Aorta (tissue), 5 donors: Measurements from ENCODE around the gene GFRA1. TPM values are rescaled to one million over a fixed set of nuclear protein-coding genes. Genes with fewer than 3 reads are reported as not detected.

Source experiments
- ATAC-seq: fragments of 200-7000 bp; cut with Tn5 transposase; one replicate; pipeline ENCODE4 v1.9.1; 2022; ENCODE audit warnings: moderate library complexity; ENCODE audit not compliant: low FRiP score
- DNase-seq, 2 donors: peaks; one replicate each; pipeline ENCODE4 v3.0.0-alpha.2; 2020
- H3K27ac ChIP-seq, 2 donors: one replicate each; pipeline ENCODE4 v1.5.1; 2013; ENCODE audit warnings: low read length in 2 of 2, mild to moderate bottlenecking in 2 of 2, moderate library complexity in 2 of 2, control low read depth in 1 of 2, inconsistent platforms in 1 of 2, low read depth in 1 of 2
- H3K27me3 ChIP-seq, 2 donors: one replicate each; pipeline ENCODE4 v1.6.1; 2013; ENCODE audit warnings: control low read depth in 1 of 2, low read length in 1 of 2, mild to moderate bottlenecking in 1 of 2, moderate library complexity in 1 of 2; ENCODE audit not compliant: insufficient read depth in 2 of 2, control insufficient read depth in 1 of 2
- H3K36me3 ChIP-seq, 2 donors: one replicate each; pipeline ENCODE4 v1.6.1; 2013; ENCODE audit warnings: control low read depth in 1 of 2, low read length in 1 of 2, mild to moderate bottlenecking in 1 of 2; ENCODE audit not compliant: insufficient read depth in 2 of 2, control insufficient read depth in 1 of 2
- H3K4me1 ChIP-seq, 2 donors: one replicate each; pipeline ENCODE4 v1.6.1; 2013; ENCODE audit warnings: low read length in 2 of 2, control low read depth in 1 of 2, mild to moderate bottlenecking in 1 of 2, moderate library complexity in 1 of 2; ENCODE audit not compliant: insufficient read depth in 2 of 2, control insufficient read depth in 1 of 2
- H3K4me3 ChIP-seq, 2 donors: one replicate each; pipeline ENCODE4 v1.5.1; 2013; ENCODE audit warnings: low read length in 2 of 2, control low read depth in 1 of 2, mild to moderate bottlenecking in 1 of 2
- H3K9me3 ChIP-seq: one replicate; pipeline ENCODE4 v1.6.1; 2013; ENCODE audit warnings: mild to moderate bottlenecking, low read length; ENCODE audit not compliant: control insufficient read depth
- WGBS, 2 donors: extraction: QIAGEN DNeasy Blood & Tissue Kit; methylation state at CpG; one replicate each; pipeline ENCODE4 v1.1.7; 2013; 5-methylcytosine and 5-hydroxymethylcytosine counted together
- intact Hi-C, 2 donors: fragments of 100-400 bp; cut with DNase I; formaldehyde crosslinking; loops; one replicate each; pipeline versions ENCODE4 v1.14.2 to v1.15.0; 2022
- polyA plus RNA-seq, 2 donors: library from polyadenylated mRNA; stranded (reverse); fragments of 200-250 nt; gene quantifications; one replicate each; pipeline ENCODE4 v1.2.3, GENCODE V29; 2013
- total RNA-seq, 2 donors: library from RNA; stranded (reverse); fragmentation: NEBNext Ultra II Directional; extraction: Animal tissue kit (Norgen Biotek cat#: 25700); gene quantifications; one replicate each; pipeline ENCODE4 v1.2.1, GENCODE V29; 2021
- donor health status: healthy with polysubstance abuse.
- donor health status: Bipolar disorder and iron deficiency.
- donor health status: DM: no; HTN: no; CAD: no.
- donor health status: DM: no; HTN: no; CAD: no.
- donor health status: DM: yes; HTN: yes; CAD: no.

GFRA1 gene
- total and polyA plus RNA-seq, 4 donors: under 0.01 to 27.1 (median 5.2) TPM

DNA sequence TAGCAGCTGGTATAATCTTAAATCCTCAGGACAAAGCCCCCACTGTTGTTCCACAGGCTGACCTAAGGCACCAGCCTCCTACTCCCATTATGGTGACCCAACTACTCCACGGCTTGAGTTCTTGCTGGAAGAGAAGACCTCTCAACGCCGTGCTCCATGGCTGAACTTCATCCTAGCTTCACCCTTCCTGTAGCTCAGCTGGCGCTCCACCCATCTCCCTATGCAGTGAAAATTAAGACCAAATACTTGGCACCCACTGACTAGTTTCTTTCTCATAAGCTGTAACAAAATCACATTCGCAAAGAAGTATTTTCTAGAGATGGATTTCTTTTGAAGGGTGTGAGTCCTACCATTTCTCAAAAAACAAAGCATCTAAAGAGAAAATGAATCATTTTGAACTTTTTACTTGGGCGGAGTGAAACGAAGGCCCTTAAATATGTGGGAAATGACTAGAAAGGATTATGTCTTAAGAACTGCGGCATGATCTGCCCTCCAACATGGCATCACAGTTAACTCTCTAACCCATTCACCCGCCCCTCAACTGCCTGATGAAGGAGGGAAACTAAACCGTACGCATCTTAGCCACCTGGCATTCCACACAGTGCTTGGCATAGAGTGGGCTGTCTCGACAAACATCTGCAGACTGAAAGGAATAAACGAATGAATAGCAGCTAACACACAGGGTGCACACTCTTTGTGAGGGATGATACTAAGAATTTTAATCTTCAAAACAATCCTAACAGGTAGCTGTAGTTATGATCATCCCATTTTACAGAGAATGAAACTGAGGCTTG lies 32.7 kb downstream of the GFRA1 start:
- intact Hi-C loops: no loop called here
- no peak for ATAC-seq
- 79 to 87% methylated on average over 13 of the region's 13 CpGs for WGBS, 2 donors
- Histone ChIP-seq H3K9me3 (no peaks in the 10 kb centered on the region), H3K4me3 (no peak overlapping the region), H3K27me3 (no peaks in the 10 kb centered on the region), H3K27ac (no peak overlapping the region), H3K36me3 (no peaks in the 10 kb centered on the region), H3K4me1 (peaks cover 0 to 5% of the 10 kb centered on the region in 2 donors)
- DNase-seq: no peak

DNA sequence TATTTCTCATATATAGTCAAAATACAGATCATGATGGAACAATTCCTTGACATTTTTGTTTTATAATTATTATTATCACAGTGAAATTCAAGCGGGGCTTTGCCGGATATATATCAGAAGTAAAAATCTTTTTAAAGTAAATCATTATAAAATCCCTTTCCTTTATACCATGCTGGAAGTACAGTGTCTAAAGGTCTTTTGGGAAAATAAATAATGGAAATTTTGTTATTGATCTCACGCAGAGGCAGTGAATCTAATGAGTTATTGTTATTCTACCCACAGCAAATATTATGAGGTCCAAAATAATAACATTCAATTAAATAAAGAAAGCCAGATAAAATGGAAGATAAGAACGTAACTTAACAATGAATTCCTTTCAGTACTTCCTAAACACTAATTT lies 33.8 kb downstream of the GFRA1 start:
- Histone ChIP-seq H3K27ac (no peak overlapping the region), H3K9me3 (no peaks in the 10 kb centered on the region), H3K36me3 (no peaks in the 10 kb centered on the region), H3K27me3 (no peaks in the 10 kb centered on the region), H3K4me1 (peaks cover 0 to 5% of the 10 kb centered on the region in 2 donors), H3K4me3 (no peak overlapping the region)
- intact Hi-C loops: no loop called here
- no peak for ATAC-seq
- WGBS, 2 donors: 87 to 89% methylated on average over 4 of the region's 4 CpGs
- no peak for DNase-seq

DNA sequence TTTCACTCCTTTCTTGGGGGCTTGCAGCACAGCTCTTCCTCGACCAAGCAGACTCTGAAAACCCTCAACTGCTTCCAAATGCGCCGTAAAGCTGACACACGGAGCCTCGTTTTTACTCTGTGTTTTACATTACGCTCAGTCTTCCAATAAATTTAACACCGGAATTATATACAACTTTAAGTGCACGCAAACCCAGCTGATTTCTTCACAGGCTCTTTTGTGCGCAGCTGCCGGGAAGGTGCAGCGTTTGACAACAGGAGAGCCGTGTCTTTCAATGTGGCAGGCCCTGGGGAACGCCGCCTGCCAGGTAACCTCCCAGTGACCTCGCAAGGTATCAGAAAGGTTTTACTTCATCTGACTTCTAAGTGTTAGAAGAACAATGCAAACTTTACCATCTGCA lies 35.0 kb downstream of the GFRA1 start:
- Histone ChIP-seq H3K36me3 (no peaks in the 10 kb centered on the region), H3K9me3 (no peaks in the 10 kb centered on the region), H3K27ac (no peak overlapping the region), H3K27me3 (no peaks in the 10 kb centered on the region), H3K4me1 (peaks cover 0 to 5% of the 10 kb centered on the region in 2 donors), H3K4me3 (no peak overlapping the region)
- DNase-seq (no peak), ATAC-seq (no peak)
- intact Hi-C loops: no loop called here
- 94% methylated on average over 15 of the region's 15 CpGs for WGBS, 2 donors

GRCh38 chr10:116237260-116237659 lies 35.7 kb downstream of the GFRA1 start:
- Histone ChIP-seq H3K4me1 (peaks cover 0 to 5% of the 10 kb centered on the region in 2 donors), H3K27me3 (no peaks in the 10 kb centered on the region), H3K9me3 (no peaks in the 10 kb centered on the region), H3K27ac (no peak overlapping the region), H3K4me3 (no peak overlapping the region), H3K36me3 (no peaks in the 10 kb centered on the region)
- 44 to 67% methylated on average over 3 of the region's 3 CpGs for WGBS, 2 donors
- DNase-seq: no peak
- ATAC-seq: no peak
- intact Hi-C loops: no loop called here

DNA sequence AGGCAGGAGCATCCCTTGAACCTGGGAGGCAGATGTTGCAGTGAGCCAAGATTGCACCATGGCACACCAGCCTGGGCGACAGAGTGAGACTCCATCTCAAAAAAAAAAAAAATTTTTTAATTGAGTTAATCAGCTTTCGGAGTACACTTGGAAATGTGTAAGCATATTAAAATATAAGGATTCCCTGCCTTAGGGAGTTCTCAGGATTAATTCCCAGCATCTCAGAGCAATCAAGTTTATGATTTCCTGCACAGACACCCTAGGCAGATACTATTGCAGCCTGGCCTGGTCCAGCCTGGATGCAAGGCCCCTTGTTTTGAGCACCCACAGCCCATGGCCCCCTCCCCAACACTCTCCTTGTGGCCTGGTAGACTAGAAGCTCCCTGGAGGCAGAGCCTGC lies 39.8 kb downstream of the GFRA1 start:
- DNase-seq (no peak), ATAC-seq (no peak)
- 96 to 100% methylated on average over 2 of the region's 2 CpGs for WGBS, 2 donors
- Histone ChIP-seq H3K4me1 (no peaks in the 10 kb centered on the region), H3K4me3 (no peak overlapping the region), H3K36me3 (no peaks in the 10 kb centered on the region), H3K27me3 (no peaks in the 10 kb centered on the region), H3K27ac (no peak overlapping the region), H3K9me3 (no peaks in the 10 kb centered on the region)
- intact Hi-C loops: no loop called here

DNA sequence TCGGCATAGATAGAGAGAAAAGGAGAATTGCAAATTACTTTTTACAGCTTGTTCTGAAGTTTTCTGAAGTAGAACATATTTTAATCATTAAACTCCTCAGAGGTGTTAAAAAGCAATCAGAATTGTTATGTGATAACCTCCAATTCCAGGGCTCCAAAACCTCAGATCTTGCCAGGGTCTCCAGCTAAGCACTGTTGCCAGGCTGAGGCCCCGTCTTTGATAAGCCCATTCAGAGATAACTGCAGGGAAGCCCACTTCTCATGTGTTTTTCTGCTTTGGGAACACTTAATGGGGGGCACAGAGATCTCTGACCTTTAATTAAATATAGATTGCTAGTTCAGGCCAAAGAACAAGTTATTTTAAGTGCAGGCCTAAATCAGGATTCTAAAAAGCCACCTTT lies 40.4 kb downstream of the GFRA1 start:
- no peak for DNase-seq
- WGBS, 2 donors: 73 to 83% methylated on average over 2 of the region's 2 CpGs
- H3K9me3 ChIP-seq: no peaks in the 10 kb centered on the region
- H3K4me1 ChIP-seq: no peaks in the 10 kb centered on the region
- ATAC-seq: no peak
- intact Hi-C loops: no loop called here
- no peaks in the 10 kb centered on the region for H3K36me3 ChIP-seq
- H3K27ac ChIP-seq: no peak overlapping the region
- H3K4me3 ChIP-seq: no peak overlapping the region
- no peaks in the 10 kb centered on the region for H3K27me3 ChIP-seq

DNA sequence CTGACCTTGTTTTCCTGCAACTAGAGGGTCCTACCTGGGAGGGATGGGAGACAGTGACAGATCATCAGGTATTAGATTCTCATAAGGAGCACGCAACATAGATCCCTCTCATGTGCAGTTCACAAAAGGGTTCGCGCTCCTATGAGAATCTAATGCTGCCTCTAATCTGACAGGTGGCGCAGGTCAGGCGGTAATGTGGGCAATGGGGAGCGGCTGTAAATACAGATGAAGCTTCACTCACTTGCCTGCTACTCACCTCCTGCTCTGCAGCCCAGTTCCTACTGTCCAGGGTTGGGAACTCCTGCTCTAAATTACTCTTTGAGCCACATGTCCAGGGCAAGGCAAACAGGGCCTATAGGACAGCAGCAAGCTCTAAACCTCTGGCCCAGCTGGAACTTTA lies 46.2 kb downstream of the GFRA1 start:
- Histone ChIP-seq H3K9me3 (no peaks in the 10 kb centered on the region), H3K36me3 (no peaks in the 10 kb centered on the region), H3K27ac (no peak overlapping the region), H3K4me1 (no peaks in the 10 kb centered on the region), H3K4me3 (no peak overlapping the region), H3K27me3 (no peaks in the 10 kb centered on the region)
- intact Hi-C loops: no loop called here
- ATAC-seq: no peak
- 98 to 99% methylated on average over 6 of the region's 6 CpGs for WGBS, 2 donors
- no peak for DNase-seq

- Histone ChIP-seq H3K27me3 (no peaks in the 10 kb centered on the region), H3K4me1 (no peaks in the 10 kb centered on the region), H3K4me3 (no peak overlapping the region), H3K27ac (no peak overlapping the region), H3K36me3 (no peaks in the 10 kb centered on the region), H3K9me3 (no peaks in the 10 kb centered on the region)
- DNase-seq (no peak), ATAC-seq (no peak)
- WGBS, 2 donors: 92 to 94% methylated on average over 5 of the region's 5 CpGs
- intact Hi-C loops: no loop called here
These were observed 47.0 kb downstream of the GFRA1 start for GRCh38 chr10:116226053-116226452.

GRCh38 chr10:116223289-116223688 lies 49.7 kb downstream of the GFRA1 start:
- no peak for DNase-seq
- 77 to 94% methylated on average over 3 of the region's 3 CpGs for WGBS, 2 donors

More at GRCh38 chr10:116223289-116223688, 49.7 kb downstream of the GFRA1 start:
- Histone ChIP-seq H3K36me3 (no peaks in the 10 kb centered on the region), H3K4me3 (no peak overlapping the region), H3K27me3 (no peaks in the 10 kb centered on the region), H3K4me1 (no peaks in the 10 kb centered on the region), H3K9me3 (no peaks in the 10 kb centered on the region), H3K27ac (no peak overlapping the region)
- ATAC-seq: no peak
- intact Hi-C loops: no loop called here
